ENCODE results near the gene SF3B2.
"Not testable (repeated sequence)": the region's sequence is repeated elsewhere in the genome, so short reads cannot be mapped to it uniquely, and the experiment has no call there.

The SF3B2 gene

DNA sequence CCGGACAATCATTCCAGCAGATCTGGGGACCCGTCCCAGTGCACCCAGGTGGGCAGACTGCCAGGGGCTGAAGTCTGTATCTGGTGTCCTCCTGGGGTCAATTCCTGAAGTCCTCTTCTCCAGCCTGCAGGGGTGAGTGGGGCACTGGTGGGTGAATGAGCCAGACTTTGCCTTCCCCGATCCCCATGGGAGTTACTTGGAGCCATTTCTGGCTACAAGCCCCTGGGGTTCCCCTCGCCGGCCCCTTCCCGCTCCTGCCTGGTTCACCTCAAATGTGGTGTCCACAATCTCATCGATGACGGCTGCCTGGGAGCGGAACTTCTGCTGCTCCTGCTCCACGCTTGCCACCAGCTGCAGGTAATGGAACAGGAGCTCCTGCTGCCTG is 35.4 kb upstream of the SF3B2 start:
- FAIRE-seq: no peak

DNA sequence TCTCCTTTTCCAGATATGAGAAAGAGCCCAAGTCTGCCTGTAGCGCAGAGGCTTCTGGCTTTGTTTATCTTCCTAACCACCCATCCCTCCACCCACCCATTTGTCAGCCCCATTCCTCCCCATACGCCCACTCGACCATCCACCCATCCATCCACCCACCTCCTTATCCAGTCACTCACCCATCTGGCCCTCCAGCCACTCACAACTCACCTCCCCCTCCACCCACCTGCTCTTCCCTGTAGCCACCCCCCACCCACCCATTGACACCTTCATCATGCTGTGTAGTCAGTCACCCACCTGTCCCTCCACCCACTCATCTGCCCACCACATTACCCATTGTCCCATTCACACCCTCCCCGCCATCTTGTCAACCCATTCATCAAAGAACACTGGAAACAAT is 34.8 kb upstream of the SF3B2 start:
- no peak for FAIRE-seq

DNA sequence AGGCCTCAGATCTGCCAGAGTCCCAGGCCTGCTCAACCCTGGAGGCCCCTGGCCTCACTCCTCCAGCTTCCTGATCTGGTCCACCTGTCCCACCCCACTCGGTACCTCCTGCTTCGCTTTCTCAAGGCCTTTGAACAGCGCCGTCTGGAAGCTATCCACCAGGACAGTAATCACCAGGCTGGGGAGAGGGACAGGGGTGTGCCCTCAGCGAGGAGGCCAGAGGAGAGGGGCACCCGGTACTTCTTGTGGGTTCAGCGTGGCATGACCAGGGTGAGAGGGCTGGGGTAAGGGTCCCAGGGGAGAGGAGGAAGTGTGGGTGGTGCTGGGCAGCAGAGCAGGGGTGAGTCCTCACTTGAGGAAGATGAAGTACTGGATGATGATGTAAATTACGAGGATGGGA is 32.0 kb upstream of the SF3B2 start:
- no peak for FAIRE-seq

- no peak for FAIRE-seq
Measured at GRCh38 chr11:66020618-66021357, 31.4 kb upstream of the SF3B2 start.

- FAIRE-seq: no peak
Measured at GRCh38 chr11:66022401-66023185, 29.6 kb upstream of the SF3B2 start.

- not testable (repeated sequence) for FAIRE-seq
Measured at GRCh38 chr11:66023186-66023440, 29.1 kb upstream of the SF3B2 start.

GRCh38 chr11:66026017-66026529 is 26.1 kb upstream of the SF3B2 start, which contains the start of gene CATSPER1:
TSS of gene CATSPER1 (minus strand) at chr11:66026479. CDS start at chr11:66026379, 100 bp downstream.
- FAIRE-seq: no peak

GRCh38 chr11:66032957-66033735 is 19.0 kb upstream of the SF3B2 start:
- FAIRE-seq: no peak

- no peak for FAIRE-seq
Measured at GRCh38 chr11:66035653-66036333, 16.4 kb upstream of the SF3B2 start.

DNA sequence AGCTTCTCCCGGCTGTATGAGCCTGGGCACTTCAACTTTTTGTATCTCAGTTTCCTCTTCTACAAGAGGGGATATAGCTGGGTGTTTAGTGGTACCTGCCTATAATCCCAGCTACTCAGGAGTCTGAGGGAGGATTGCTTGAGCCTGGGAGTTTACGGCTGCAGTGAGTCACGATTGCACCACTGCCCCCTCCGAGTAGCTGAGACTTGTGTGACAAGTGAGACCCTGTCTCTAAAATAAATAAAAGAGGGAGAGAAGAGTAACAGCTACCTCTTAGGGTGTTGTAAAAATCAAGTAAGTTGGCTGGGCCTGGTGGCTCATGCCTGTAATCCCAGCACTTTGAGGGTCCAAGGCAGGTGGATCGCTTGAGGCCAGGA is 15.8 kb upstream of the SF3B2 start:
- FAIRE-seq: no peak

DNA sequence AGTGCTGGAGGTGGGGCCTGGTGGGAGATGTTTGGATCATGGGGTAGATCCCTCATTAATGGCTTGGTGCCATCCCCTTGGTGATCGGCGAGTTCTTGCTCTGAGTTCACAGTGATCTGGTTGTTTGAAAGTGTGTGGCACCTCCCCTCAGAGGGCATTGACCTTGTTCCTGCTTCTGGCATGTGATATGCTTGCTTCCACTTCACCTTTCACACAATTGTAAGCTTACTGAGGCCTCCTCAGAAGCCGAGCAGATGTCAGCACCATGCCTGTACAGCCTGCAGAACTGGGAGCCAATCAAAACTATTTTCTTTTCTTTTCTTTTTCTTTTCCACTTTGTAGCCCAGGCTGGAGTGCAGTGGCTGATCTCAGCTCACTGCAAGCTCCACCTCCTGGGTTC is 14.8 kb upstream of the SF3B2 start:
- no peak for FAIRE-seq

DNA sequence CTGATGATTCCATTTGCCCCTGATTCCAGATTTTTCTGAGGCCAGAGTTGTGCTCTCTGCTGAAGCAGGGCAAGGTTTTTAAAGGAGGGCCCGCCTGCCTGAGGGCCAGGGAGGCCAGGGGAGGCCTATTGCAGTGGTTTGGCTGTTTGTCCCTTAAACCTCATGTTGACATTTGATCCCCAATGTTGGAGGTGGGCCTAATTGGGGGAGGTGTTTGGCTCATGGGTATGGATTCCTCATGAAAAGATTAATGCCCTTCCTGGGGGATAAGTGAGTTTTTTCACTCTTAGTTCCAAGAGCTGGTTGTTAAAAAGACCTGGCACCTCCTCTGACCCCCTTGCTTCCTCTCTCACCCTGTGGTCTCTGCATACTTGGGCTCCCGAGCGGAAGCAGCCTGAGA is 12.4 kb upstream of the SF3B2 start:
- no peak for FAIRE-seq

DNA sequence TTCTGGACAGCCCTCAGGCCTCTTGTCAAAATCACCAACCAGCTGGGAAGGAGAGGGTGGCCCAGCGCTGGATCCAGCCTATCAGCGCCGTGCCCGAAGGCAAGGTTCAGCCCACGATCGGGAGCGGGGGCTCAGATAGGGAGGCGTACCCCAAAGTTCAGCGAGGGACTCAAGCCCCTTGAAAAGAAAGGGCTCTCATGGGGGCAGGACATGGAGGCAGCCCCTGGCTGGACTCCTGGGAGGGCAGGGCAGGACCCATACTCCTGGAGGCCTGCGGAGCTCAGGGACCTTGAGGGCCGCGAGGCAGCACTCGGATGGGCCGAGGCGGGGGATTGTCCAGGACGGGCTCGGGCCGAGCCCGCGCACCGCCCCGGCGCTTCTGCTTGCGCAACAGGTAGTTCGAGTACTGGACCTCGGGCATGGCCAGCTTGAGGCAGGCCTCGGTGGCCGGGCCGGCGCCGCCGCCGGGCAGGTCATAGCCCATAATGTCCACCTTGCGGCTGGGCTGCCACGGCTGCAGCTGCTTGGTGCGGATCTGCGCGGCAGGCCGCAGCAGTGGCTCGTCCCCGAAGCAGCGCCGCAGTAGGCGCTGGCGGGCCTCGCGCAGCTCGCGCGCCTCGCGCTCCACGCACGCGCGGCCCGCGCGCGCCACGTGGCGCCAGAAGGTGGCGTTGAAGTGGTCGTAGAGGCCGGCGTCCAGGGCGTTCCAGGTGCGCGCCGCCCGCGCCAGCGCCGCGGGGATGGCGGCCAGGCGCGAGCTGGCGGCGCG is 9.8 kb upstream of the SF3B2 start:
- FAIRE-seq: no peak

- no peak for FAIRE-seq
Measured at GRCh38 chr11:66042996-66043906, 8.9 kb upstream of the SF3B2 start.

- FAIRE-seq: no peak
Measured at GRCh38 chr11:66044757-66045156, 7.4 kb upstream of the SF3B2 start.

DNA sequence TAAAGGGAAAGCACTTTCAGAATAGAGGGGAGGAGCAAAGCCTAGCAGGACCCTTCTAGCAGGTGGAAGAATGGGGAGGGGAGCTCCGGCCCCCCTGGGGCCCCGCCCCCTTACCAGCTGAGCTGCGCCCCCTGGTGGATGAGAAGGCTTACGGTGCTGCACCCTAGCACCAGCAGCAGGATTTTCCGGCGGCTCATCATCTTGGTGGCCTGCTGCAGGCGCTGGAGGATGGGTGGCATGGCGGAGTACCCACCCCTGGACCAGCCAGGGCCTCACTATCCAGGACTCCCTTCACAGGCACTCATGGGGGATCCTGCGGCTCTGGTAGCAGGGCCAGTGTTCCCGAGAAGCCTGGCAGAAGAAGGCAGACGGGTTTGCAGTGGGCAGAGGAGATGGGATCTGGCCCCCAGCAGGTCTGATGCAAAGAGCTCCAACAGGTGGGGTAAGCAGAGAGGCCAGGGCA is 7.0 kb upstream of the SF3B2 start:
- FAIRE-seq: no peak

GRCh38 chr11:66046901-66047300 is 5.3 kb upstream of the SF3B2 start:
- FAIRE-seq: no peak

DNA sequence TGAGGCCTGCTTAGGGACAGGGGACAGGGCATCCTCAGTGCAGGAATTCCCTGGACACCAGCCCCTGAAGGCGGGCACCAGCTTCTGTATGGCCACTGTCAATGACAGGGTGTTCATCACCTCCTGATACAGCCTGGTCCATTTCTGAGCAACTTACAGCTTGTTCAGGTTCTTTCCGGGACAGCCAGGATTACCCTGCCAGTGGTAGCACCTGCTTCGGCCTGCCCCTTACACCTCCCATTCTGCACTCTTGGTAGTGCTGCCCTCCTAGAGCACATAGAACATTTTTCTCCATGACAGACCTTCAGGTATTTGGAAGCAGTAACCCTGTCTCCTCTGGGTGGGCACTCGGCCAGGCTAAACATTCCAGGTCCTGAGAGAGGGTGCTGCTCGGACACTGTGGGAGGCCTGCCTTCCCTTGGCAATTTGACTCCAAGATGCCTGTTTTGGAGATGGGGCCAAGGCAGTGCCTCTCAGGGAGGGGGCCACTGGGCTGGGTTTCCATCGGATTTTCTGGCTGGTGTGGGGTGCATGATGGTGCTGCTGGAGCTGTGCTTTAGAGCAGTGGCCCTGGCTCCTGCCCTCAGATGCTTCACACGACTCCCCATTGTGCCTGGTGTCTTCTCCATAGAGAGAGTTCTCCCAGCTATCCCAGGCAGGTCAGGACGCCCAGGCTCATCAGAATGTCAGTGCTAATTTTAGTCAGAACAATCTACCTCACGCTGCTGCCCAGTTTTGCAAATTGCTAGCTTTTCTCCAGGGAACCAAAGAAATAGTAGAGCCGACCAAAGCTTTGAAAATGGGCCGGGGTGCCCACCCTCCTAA is 4.4 kb upstream of the SF3B2 start:
- no peak for FAIRE-seq

DNA sequence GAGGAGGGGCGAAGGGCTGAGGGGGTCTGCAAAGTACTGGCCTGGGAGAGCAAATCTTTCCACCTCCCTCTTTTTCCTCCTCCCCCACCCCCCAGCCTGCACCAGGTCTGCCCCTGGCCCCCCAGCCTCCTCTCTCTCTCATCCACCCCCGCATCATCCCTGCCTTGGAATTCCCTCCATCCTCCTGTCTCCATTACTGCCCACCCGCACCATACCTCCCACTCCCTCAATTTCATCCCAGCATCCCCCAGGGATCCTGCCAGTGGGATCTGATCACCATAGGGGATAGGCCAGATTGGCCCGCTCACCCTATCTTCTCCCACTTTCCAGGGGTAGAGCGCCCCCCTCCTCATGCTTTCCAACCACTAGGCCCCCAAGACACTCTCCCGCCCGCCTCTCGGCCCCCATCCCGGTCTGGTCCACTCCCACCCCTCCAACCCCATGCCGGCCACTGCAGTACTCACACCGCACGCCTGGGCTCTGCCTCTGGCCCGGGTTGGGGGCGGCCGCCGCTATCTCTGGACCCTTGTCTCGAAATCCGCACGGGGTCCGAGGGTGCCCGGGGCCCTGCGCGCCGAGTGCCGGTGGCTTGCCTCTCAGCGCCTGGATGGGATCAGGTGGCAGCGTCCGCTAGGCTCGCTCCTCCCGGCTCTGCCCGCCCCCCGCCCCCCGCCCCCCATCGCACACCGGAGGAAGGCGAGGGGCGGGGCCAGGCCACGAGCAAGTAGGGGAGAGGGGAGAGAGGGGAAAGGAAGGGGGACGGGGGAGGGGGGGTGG is 3.4 kb upstream of the SF3B2 start, which contains the start of gene GAL3ST3:
TSS of gene GAL3ST3 (minus strand) at position 615 of the 777 bp plus-strand sequence. CDS start 3,746 bp downstream, outside the sequence.
- FAIRE-seq: no peak

All from colon (tissue), 2 donors.